Mammary epithelial cell (primary cell): ENCODE results near the gene PDLIM1.

ENCODE experiments used
- EZH2 ChIP-seq: IDR thresholded peaks from 2 replicates; pipeline ENCODE4 v1.6.1; 2012; ENCODE audit warnings: low read length, inconsistent platforms, borderline replicate concordance
- TF ChIP-seq, protein P1 (sequence below), 2 donors: IDR thresholded peaks in 1 of 2; conservative IDR thresholded peaks in 1 of 2; 2 replicates each; pipeline ENCODE4 v1.5.1; 2011 to 2012; ENCODE audit warnings: inconsistent platforms in 2 of 2, low read length in 2 of 2, mild to moderate bottlenecking in 2 of 2, control low read depth in 1 of 2, low read depth in 1 of 2; ENCODE audit not compliant: insufficient read depth in 1 of 2; ENCODE audit errors: extremely low read depth in 1 of 2

- TF ChIP-seq, protein P1, sequence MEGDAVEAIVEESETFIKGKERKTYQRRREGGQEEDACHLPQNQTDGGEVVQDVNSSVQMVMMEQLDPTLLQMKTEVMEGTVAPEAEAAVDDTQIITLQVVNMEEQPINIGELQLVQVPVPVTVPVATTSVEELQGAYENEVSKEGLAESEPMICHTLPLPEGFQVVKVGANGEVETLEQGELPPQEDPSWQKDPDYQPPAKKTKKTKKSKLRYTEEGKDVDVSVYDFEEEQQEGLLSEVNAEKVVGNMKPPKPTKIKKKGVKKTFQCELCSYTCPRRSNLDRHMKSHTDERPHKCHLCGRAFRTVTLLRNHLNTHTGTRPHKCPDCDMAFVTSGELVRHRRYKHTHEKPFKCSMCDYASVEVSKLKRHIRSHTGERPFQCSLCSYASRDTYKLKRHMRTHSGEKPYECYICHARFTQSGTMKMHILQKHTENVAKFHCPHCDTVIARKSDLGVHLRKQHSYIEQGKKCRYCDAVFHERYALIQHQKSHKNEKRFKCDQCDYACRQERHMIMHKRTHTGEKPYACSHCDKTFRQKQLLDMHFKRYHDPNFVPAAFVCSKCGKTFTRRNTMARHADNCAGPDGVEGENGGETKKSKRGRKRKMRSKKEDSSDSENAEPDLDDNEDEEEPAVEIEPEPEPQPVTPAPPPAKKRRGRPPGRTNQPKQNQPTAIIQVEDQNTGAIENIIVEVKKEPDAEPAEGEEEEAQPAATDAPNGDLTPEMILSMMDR (conservative IDR thresholded peaks at IDR 0.05 in 1 of 2, IDR thresholded peaks at IDR 0.05 in 1 of 2; ENCODE audit: extremely low read depth in 1 of 2, insufficient read depth in 1 of 2, low read depth in 1 of 2, low read length in 2 of 2): no peak
- TF ChIP-seq EZH2: no peak
Measured at GRCh38 chr10:95291365-95292039, 699 bp upstream of the PDLIM1 start.
